GM12801 (cell line): Measurements from ENCODE around the gene SAMD8.

Source experiments
- CTCF ChIP-seq: IDR thresholded peaks from one replicate; pipeline ENCODE4 v1.5.1; 2011; ENCODE audit warnings: control low read depth; ENCODE audit not compliant: insufficient read length; ENCODE audit errors: extremely low read depth

The SAMD8 gene

GRCh38 chr10:75203724-75204123, 92.3 kb downstream of the SAMD8 start:
- no peak for TF ChIP-seq CTCF

GRCh38 chr10:75205908-75206307, 94.5 kb downstream of the SAMD8 start:
- TF ChIP-seq CTCF, result no peak

GRCh38 chr10:75207079-75207856, 95.8 kb downstream of the SAMD8 start:
- no peak for TF ChIP-seq CTCF

GRCh38 chr10:75207857-75208144, 96.3 kb downstream of the SAMD8 start:
- TF ChIP-seq CTCF, result no peak

- TF ChIP-seq CTCF, result no peak
Observed at GRCh38 chr10:75208181-75208580, 96.7 kb downstream of the SAMD8 start.

- no peak for TF ChIP-seq CTCF
Observed at GRCh38 chr10:75209086-75209920, 97.8 kb downstream of the SAMD8 start.

- TF ChIP-seq CTCF, result no peak
Observed at GRCh38 chr10:75209921-75210281, 98.4 kb downstream of the SAMD8 start.
